ENCODE data around the gene C16orf90.
"Not testable (repeated sequence)": the region's sequence is repeated elsewhere in the genome, so short reads cannot be mapped to it uniquely, and the experiment has no call there.

The C16orf90 gene

DNA sequence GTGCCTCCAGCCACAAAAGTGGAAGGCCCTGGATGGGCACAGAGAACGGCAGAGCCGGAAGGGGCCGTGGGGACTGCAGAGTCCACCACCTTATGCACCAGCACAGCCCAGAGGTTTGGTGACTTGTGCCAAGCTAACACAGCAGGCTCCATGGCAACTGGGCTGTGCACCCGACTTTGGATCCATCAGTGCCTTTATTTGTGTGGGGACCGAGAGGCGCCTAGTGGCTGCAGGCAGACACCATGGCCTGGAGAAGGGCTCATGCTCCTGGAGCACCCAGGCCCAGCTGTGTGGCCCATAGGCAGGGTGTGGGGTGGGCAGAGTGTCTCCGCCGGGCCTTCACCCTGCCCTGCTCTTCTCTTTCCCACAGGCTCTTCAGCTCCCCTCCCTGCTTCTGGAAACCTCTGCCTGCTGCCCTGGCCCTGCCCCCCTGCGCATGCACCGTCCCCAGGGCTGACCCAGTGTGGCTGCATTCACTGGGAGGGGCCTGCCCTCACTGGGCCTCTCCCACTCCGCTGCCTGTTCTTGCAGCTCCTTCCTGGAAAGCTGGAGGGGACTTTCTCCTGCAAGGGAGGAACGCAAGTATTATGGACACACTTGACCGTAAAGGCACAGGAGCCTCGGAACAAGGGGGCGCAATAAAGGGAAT is 10.1 kb downstream of the C16orf90 start:
- no peak for DNase-seq (ENCODE audit: low read depth in 3 of 3, low spot score in 1 of 3)

DNA sequence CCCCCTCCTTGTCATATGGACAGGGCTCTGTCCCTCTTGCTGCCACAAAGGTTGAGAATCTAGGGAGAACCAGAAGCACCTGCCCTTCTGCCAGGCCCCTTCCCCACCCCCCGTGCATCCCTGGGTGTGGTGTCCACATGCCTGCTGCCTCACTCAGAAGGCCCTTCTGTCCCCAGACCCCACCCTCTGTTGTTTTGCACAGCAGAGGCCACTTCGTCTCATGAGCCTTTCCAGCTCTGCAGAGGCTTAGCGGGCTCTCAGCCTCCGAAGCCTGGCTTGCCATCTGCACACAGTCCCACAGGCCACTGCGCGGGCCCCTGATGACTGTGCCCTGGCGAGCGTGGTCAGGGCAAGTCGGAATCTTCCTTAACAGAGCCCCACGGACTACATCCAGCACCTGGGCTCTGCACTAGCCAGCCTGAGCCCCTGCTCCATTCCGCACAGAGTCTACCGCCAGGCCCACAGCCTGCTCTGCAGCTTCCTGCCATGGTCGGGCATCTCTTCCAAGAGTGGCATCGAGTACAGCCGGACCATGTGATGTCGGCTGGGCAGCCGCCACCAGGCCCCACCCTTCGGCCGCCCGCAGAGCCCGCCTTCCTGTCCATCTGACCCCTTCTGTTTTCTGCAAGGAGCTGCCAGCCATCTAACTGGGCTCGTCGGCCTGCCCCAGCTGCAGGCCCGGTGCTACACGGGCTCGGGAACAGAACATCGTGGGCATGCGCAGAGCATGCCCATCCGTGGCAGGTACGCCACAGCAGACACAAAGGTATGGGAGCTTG is 10.8 kb downstream of the C16orf90 start:
- no peak for DNase-seq (ENCODE audit: low read depth in 3 of 3, low spot score in 1 of 3)

DNA sequence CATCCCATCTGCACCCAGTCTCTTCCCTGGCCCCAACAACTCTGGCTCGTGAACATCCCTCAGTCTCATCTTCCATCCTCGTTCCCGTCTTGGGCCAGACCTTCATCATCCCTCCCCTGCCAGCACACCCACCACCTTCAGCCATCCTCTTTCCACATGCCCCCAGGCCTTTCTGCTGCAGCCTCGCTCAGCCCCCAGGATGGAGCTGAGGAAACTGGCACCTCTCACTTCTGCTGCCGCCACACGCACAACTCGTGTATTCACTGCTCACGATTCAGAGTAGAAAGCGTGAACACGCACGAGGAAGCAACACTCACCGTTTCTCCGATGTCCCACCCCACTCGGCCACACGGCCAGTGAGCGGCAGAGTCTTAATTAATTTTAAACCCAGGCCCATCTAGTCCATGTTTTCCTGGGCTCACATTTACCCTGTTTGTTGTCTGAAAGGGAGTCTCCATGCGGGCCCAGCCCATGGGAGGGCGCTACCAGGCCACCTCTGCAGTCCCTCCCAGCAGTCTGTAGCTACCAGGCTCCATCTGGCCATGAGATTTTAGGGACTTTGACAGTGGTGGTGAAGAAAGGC is 12.5 kb downstream of the C16orf90 start:
- no peak for DNase-seq (ENCODE audit: low read depth in 3 of 3, low spot score in 1 of 3)

DNA sequence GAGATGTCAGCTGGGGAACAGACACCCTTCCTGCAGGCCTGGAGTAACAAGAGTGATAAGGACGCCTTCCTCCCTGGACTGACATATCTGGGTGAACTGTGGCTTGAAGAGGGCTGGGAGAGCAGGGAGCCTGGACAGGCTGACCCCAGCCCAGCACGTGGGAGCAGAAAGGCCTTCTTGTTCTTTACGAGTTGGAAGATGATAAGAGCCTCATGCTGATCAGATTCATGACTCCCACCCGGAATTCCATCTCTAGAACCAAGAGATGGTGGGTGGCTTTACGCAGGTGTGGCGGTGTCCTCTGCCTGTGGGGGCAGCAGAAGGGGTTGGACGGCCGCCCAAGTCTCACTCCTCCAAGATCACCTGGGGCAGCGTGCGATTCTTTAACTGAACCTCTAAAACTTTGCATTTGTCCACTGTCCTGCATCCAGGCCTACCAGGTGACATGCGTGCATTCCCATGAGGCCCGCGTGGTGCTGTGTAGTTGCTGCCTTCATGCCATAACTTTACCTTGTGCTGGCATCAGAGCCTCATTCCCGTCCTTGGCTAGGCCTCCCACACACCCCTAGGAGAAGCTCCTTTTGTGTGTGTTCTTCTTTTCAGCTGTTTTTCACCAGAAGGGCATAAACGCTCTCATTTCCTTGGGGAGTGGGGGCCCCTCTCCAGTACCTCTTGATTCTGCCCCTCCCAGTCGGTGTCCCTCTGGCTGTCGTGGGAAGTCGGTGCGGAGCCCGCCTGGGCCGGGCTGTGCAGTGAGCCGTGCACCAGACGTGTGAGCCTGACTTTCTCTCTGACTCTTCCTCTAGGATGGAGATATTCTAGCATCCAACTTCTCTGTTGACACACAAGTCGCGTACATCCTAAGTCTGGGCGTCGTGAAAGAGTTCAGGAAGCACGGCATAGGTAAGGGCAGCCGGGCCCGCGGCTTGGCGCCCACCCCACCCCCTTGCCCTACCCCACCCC is 13.3 kb downstream of the C16orf90 start:
- DNase-seq (ENCODE audit: low read depth in 3 of 3, low spot score in 1 of 3): no peak

DNA sequence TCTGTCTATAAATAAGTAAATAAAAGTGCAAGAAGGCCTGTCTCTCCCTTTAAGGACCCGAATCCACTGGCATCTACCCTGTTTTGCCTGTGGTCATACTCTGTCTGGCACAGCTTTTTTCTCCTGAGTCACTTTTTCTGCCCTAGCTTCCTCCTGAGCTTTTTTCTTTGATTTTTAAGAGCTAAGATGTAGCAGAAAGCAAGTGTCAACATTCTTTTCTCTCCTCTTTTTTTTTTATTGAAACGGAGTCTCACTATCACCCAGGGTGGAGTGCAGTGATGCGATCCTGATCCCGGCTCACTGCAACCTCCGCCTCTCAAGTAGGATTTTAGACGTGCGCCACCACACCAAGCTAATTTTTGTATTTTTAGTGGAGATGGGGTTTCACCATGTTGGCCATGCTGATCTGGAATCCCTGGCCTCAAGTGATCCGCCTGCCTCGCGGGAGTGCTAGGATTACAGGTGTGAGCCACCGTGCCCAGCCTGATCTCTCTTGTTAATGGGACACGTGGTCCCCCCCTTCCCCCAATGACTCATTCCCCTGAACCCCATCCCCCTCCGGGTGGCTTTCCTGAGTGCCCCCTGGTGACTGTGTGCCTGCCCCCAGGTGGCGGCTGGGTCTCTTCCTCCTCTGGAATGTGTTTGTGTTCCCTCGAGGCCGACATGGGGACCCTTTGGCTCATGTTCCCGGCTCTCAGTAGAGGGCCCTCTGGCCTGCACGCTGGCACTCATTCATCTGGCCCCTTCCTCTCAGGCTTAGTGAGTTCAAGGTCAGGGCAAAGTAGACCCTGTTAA is 14.2 kb downstream of the C16orf90 start:
- DNase-seq (ENCODE audit: low read depth in 3 of 3, low spot score in 1 of 3): no peak

DNA sequence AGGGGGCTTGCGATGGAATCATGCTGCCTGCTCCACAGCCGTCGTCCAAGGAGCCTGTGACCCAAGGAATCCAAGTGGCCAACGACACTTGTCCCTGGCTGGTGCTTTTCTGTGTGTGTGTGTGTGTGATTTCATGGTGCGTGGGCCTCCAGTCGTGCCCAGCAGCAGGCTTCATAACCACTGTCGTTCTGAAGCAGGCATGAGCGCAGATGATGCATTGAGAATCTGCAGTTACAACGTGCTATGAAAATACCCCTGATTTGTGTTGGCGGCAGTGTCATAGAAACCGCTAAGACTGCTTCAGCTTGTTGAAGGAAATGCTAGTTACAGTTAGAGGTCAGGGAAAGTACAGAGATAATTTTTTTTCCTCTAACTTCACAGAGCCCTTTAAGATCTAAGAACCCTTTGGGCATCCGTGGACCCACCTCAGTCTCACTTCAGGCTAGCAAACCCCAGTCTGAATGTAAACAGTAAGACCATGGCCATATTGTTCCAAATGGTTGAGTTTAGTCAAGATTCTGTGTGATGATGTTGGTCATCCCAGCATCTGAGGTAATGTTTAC is 15.6 kb downstream of the C16orf90 start:
- DNase-seq (ENCODE audit: low read depth in 3 of 3, low spot score in 1 of 3): no peak

DNA sequence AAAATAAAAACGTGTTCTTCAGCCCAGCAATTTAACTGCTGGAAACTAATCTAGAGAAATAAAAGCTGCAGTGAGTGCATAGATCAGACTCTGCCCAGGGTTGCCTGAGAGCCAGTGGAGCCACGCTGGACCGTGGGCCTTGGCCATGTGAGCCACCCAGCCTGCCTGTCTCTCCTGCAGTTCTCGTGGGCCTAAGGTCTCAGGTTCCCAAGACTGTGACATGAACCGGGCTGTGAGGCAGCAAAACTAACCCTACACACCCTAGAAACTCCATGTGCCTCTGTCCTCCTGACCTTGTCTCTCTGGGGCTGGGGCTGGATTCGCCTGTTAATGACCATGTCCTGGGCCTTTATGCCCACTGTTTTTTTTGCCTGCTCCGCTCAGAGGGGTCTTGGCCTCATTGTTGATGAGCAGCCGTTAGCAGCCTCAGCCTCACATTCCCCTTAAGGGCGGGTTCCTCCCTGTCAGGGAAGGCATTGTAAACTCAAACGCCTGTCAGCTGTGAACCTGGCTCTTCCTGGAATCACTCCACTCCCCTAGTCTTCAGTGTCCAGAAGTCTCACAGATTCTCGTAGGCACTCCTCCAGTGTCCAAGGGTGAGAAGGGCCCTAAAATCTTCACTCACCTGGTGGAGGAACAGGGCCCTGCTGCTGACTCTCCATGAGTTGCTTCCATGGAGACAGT is 16.9 kb downstream of the C16orf90 start:
- no peak for DNase-seq (ENCODE audit: low read depth in 3 of 3, low spot score in 1 of 3)

DNA sequence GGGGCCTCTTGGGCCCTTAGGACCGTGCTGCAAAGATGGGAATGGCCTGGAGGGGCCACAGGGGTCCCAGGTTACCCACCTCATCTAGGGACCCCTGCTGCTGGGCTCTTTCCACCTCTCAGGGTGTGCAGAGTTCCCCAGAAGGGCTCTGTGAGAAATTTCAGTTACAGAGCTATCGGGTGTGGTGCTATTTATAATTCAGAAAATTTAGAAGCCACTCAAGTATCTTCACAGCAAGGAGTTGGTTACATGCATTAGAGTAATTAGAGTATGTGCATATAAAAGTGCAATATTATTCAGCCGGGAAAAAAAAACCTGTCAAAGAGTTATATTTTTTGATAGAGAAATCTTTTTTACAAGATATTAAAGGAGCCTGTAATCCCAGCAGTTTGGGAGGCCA is 18.9 kb downstream of the C16orf90 start:
- no peak for DNase-seq (ENCODE audit: low read depth in 3 of 3, low spot score in 1 of 3)

DNA sequence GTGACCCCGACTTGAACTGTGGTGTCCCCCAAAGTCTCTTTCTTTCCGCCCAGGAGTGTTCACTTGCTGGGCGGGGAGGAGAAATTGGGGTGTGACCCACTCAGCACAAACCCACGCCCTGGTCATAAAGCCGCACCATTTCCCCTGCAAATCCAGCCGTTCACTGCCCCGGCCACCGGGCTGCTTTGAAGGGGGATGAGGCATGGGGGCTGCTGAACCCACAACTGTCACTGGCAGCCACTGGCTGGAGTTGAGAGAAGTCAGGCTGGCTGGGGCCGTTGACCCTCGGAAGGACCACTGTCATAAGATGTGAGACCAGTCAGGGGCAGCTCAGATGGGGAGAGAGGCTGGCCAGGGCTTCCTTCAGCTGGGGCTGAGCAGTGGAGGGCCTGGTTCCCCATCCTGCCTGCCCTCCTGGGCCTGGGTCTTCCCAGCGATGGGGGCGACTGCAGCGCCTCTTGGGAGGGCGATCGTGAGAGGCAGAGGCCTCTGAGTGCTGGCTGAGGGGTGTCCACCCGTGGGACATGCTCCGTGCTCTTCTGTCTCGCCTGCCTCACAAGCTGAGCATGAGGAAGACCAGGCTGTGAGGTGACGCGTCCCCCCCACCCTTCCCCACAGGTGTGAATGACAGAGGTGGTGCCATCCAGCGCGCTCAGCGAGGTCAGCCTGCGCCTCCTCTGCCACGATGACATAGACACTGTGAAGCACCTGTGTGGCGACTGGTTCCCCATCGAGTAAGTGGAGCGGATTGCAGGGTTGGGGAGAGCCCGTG is 19.5 kb downstream of the C16orf90 start:
- no peak for DNase-seq (ENCODE audit: low read depth in 3 of 3, low spot score in 1 of 3)

DNA sequence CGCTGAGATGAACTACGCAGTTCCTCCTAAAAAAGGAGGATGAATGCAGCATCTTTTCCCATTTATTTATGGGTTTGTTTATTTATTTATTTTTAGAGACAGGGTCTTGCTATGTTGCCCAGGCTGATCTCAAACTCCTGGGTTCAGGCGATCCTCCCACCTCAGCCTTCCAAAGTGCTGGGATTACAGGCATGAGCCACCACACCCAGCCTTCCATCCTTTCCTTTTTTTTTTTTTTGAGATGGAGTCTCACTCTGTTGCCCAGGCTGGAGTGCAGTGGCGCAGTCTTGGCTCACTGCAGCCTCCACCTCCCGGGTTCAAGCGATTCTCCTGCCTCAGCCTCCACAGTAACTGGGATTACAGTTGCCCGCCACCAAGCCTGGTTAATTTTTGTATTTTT is 20.4 kb downstream of the C16orf90 start:
- DNase-seq (ENCODE audit: low read depth in 3 of 3, low spot score in 1 of 3): not testable (repeated sequence)

DNA sequence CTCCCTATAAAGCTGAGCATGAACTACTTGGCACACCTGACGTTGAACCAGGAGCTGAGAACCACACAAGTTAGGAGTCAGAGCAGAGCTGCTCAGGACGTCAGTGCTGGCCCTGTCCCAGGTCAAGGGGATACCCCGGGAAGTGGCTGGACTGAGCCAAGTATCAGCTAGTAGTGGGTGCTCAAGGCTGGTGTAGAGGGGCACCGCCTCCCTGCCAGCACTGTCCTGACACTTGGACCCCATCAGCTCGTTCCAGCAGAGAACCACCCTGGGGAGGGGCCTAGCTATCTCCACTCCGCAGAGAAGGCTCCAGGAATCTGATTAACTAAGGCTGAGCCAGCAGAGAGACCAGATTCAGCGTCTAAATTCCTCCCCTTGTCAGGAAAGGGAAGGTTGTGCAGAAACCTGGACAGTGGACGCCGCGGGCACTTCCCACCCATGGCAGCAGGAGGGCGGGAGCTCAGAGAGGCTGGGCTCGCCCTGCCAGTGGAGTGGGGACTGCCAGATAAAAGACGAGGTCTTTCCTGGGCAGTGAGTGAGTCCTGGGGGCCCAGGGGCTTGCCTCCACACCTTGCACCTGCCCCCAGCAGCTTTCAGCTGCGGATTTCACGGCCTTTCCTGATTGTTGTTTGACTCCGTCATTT is 21.0 kb downstream of the C16orf90 start:
- no peak for DNase-seq (ENCODE audit: low read depth in 3 of 3, low spot score in 1 of 3)

DNA sequence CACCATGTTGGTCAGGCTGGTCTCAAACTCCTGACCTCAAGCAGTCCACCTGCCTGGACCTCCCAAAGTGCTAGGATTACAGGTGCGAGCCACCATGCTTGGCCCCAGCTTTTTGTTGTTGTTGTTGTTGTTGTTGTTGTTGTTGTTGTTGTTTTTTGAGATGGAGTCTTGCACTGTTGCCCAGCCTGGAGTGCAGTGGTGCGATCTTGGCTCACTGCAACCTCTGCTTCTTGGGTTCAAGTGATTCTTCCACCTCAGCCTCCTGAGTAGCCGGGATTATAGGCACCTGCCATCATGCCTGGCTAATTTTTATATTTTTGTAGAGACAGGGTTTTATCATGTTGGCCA is 21.7 kb downstream of the C16orf90 start:
- DNase-seq (ENCODE audit: low read depth in 3 of 3, low spot score in 1 of 3): not testable (repeated sequence)

DNA sequence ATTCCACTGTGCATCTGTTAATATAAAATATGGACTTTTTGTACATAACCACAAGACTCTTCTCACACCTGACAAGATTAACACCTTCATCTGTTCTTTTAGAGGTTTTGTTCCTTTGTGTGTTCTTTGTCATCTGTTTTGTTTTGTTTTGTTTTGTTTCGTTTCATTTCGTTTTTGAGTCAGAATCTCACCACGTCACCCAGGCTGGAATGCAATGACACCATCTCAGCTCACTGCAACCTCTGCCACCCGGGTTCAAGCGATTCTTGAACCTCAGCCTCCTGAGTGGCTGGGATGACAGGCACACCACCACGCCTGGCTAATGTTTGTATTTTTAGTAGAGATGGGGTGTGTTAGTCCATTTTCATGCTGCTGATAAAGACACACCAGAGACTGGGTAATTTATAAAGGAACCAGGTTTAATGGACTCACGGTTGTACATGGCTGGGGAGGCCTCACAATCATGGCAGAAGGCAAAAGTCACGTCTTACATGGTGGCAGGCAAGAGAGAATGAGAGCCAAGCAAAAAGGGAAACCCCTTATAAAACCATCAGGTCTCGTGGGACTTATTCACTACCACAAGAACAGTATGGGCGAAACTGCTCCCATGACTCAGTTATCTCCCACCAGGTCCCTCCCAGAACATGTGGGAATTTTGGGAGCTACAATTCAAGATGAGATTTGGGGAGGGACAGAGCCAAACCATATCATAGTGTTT is 22.3 kb downstream of the C16orf90 start:
- DNase-seq (ENCODE audit: low read depth in 3 of 3, low spot score in 1 of 3): no peak

DNA sequence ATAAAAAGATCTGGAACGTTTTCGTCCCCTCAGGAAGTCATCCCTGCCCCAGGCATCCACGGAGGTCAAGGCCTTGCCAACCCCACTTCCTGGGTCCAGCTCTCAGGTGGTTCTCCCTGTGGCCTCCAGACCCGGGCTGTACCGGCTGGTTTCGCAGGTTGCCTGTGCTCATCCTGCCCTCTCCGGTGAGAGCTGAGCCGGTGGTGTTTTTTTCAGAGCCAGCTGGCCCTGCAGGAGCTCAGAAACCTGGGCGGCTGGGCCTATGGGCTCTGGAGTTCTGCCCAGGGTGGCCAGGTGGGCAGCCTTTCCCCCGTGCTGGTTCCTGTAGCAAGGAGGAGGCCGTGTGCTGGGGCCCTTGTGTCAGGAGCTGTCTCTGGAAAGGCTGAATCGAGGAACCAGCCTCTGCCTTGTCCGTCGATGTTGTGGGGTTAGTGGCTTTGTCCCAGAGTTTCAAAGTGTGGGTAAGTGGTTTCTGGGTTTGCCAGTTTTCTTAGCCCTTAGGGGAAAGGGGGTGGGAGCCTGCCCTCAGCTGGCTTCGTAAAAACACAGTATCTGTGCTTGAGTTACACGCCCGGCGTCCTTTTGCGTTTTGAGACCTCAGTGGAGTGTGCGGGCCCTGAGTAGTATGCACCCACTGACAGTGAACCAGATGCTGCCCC is 23.6 kb downstream of the C16orf90 start:
- no peak for DNase-seq (ENCODE audit: low read depth in 3 of 3, low spot score in 1 of 3)

DNA sequence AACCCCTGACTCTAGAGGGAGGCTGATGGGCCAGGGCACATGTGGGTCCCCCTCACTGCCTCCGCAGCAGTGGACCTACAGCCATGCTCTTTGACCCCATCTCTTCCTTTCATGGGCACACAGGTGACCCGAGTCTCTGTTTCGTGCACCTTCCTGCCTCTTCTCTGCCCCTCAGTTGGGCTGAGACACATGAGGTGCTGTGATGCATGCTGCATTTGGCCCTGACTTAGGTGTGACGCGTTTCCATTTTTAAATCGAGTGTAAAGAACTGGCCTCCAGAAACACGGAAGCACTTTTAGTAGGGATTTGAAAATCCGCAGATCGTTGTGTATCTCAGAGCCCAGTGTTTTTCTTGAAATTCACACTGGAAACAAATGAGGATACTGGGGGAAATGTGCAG is 24.6 kb downstream of the C16orf90 start:
- no peak for DNase-seq (ENCODE audit: low read depth in 3 of 3, low spot score in 1 of 3)

DNA sequence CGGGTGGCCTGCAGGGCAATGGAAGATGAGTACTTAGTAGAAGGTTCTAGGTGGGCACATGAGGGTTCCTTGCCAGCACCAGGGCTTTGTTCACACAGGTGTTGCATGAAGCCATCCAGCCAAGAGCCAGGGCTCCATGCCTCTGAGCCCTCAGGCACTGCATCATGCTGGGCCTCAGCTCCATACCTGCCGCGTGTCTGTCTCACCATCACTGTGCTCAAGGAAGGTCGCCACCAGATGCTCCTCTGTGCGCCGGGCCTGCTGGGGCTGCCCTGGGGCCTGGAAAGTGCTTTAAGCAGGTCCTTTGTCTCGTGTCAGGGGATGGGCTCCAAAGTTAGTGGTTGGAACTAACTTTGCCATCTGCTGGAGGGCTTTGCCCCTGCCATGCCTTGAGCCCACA is 25.6 kb downstream of the C16orf90 start:
- no peak for DNase-seq (ENCODE audit: low read depth in 3 of 3, low spot score in 1 of 3)

DNA sequence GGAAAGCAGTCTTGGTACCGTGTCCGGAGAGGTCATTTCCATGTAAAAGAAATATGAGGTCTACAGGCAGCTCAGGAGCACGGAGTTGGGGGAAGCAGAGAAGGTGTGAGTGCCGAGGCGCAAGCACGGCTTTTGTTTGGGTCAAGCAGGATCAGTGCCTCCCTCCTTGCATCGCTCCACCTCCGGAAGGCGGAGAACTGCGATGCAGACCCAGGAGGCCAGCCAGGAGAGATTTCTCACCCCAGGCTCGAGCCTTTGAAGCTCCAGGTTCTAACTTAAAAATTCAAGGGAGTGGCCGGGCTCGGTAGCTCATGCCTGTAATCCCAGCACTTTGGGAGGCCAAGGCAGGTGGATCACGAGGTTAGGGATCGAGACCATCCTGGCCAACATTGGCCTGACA is 26.8 kb downstream of the C16orf90 start:
- DNase-seq (ENCODE audit: low read depth in 3 of 3, low spot score in 1 of 3): no peak

All from stimulated activated CD4-positive, alpha-beta T cell treated with anti-CD3 and anti-CD28 coated beads, TNF-alpha, amount 100 ng/mL, for 1 hour (primary cell).